Astrocyte (in vitro differentiated cells and primary cell): ENCODE results near the gene C19orf73. TPM values are rescaled to one million over a fixed set of nuclear protein-coding genes. Genes with fewer than 3 reads are reported as not detected.
A peak's percentile ranks its signal among the peaks of the same experiment; 100 is the strongest.

Source experiments
- DNase-seq: peaks from one replicate; pipeline ENCODE4 v3.0.0-alpha.2; 2010; ENCODE audit warnings: low read depth
- FAIRE-seq: peaks from 2 replicates; lab custom pipeline; 2011; peaks lifted over from hg19 to GRCh38; lab: Jason Lieb, UNC
- H2AFZ ChIP-seq: 2 replicates; pipeline ENCODE4 v1.6.0; 2012; ENCODE audit warnings: low read depth, low read length, inconsistent platforms
- H3K27ac ChIP-seq: 2 replicates; pipeline ENCODE4 v1.5.1; 2011; ENCODE audit warnings: low read depth, low read length, inconsistent platforms
- H3K27me3 ChIP-seq: 2 replicates; pipeline ENCODE4 v1.6.0; 2011; ENCODE audit warnings: low read length, inconsistent platforms; ENCODE audit not compliant: insufficient read depth
- H3K36me3 ChIP-seq: 2 replicates; pipeline ENCODE4 v1.5.1; 2011; ENCODE audit warnings: low read length, inconsistent platforms; ENCODE audit not compliant: insufficient read depth
- H3K4me1 ChIP-seq: 2 replicates; pipeline ENCODE4 v1.5.1; 2011; ENCODE audit warnings: low read length, inconsistent platforms; ENCODE audit not compliant: insufficient read depth
- H3K4me2 ChIP-seq: 2 replicates; pipeline ENCODE4 v1.6.0; 2012; ENCODE audit warnings: low read length, inconsistent platforms
- H3K4me3 ChIP-seq: 2 replicates; pipeline ENCODE4 v1.5.1; 2011; ENCODE audit warnings: low read depth, mild to moderate bottlenecking, low read length, inconsistent platforms; ENCODE audit not compliant: insufficient read depth
- H3K79me2 ChIP-seq: 2 replicates; pipeline ENCODE4 v1.6.0; 2012; ENCODE audit warnings: mild to moderate bottlenecking, low read length, inconsistent platforms; ENCODE audit not compliant: insufficient read depth
- H3K9ac ChIP-seq: 2 replicates; pipeline ENCODE4 v1.6.0; 2012; ENCODE audit warnings: mild to moderate bottlenecking, low read length, inconsistent platforms
- H3K9me3 ChIP-seq: 2 replicates; pipeline ENCODE4 v1.5.1; 2012; ENCODE audit warnings: low read depth, mild to moderate bottlenecking, low read length, inconsistent platforms; ENCODE audit not compliant: insufficient read depth
- H4K20me1 ChIP-seq: 2 replicates; pipeline ENCODE4 v1.6.0; 2012; ENCODE audit warnings: low read length, inconsistent platforms; ENCODE audit not compliant: insufficient read depth
- H3K27ac Mint-ChIP-seq: one replicate; pipeline ENCODE4 v1.8.0; 2021; ENCODE audit warnings: mild to moderate bottlenecking, mixed read lengths; ENCODE audit not compliant: unreplicated experiment
- H3K27me3 Mint-ChIP-seq: one replicate; pipeline ENCODE4 v1.8.0; 2021; ENCODE audit warnings: low read depth, mixed read lengths; ENCODE audit not compliant: unreplicated experiment
- H3K36me3 Mint-ChIP-seq: one replicate; pipeline ENCODE4 v1.8.0; 2021; ENCODE audit warnings: low read depth, mixed read lengths; ENCODE audit not compliant: unreplicated experiment
- H3K4me1 Mint-ChIP-seq: one replicate; pipeline ENCODE4 v1.8.0; 2021; ENCODE audit warnings: low read depth, mixed read lengths; ENCODE audit not compliant: unreplicated experiment
- H3K4me3 Mint-ChIP-seq: one replicate; pipeline ENCODE4 v1.8.0; 2021; ENCODE audit warnings: mild to moderate bottlenecking, moderate library complexity, mixed read lengths; ENCODE audit not compliant: unreplicated experiment
- H3K9me3 Mint-ChIP-seq: one replicate; pipeline ENCODE4 v1.8.0; 2021; ENCODE audit warnings: mild to moderate bottlenecking, mixed read lengths; ENCODE audit not compliant: unreplicated experiment
- CTCF ChIP-seq: IDR thresholded peaks from 2 replicates; pipeline ENCODE4 v1.5.1; 2011; ENCODE audit warnings: low read depth, mild to moderate bottlenecking, inconsistent platforms, low read length, moderate library complexity; ENCODE audit not compliant: insufficient read depth
- EZH2 ChIP-seq: IDR thresholded peaks from 2 replicates; pipeline ENCODE4 v1.6.1; 2012; ENCODE audit warnings: mild to moderate bottlenecking, low read length, inconsistent platforms; ENCODE audit not compliant: insufficient read depth
- total RNA-seq: library from RNA; stranded (reverse); gene quantifications from 2 replicates; pipeline ENCODE4 v1.2.1, GENCODE V29; 2021

C19orf73 gene
- total RNA-seq, 1 donor from 2014 or later, result 0.73 TPM

- Mint-ChIP-seq H3K4me3 (no peak overlapping the region), H3K9me3 (no peaks in the 10 kb centered on the region), H3K36me3 (peaks cover 11% of the 10 kb centered on the region), H3K4me1 (no peaks in the 10 kb centered on the region), H3K27ac (peak overlapping the region; percentile 12), H3K27me3 (no peaks in the 10 kb centered on the region)
- no peak overlapping the region for H3K4me3 ChIP-seq
- H4K20me1 ChIP-seq, result peaks cover 17% of the 10 kb centered on the region
- H3K9me3 ChIP-seq, result no peaks in the 10 kb centered on the region
- no peak overlapping the region for H3K9ac ChIP-seq
- peaks cover 4% of the 10 kb centered on the region for H3K27me3 ChIP-seq
- H3K36me3 ChIP-seq, result peaks cover 2% of the 10 kb centered on the region
- no peak for DNase-seq
- TF ChIP-seq CTCF (no peak), EZH2 (no peak)
- FAIRE-seq, result no peak
- no peak overlapping the region for H3K27ac ChIP-seq
- H2AFZ ChIP-seq, result no peak overlapping the region
- H3K4me1 ChIP-seq, result peaks cover 11% of the 10 kb centered on the region
- no peaks in the 10 kb centered on the region for H3K79me2 ChIP-seq
- H3K4me2 ChIP-seq, result no peak overlapping the region
Observed at GRCh38 chr19:49167857-49168409, 49.0 kb upstream of the C19orf73 start.

DNA sequence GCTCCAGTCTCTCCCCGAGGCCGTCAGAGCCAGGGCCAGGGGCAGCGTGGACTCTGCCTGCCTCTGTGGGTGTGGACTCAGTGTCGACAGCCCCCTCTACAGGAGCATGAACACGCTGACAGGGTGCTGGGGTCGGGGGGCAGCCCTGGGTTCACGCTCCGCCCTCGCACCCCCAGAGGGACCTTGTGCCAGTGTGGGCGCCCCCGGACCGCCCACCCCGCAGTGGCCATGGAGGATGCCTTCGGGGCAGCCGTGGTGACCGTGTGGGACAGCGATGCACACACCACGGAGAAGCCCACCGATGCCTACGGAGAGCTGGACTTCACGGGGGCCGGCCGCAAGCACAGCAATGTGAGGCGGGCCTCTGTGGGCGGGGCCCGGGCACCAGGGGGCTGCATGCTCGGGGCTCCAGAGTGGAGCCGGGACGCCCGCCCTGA is 46.9 kb upstream of the C19orf73 start:
- no peaks in the 10 kb centered on the region for H3K27me3 Mint-ChIP-seq
- H4K20me1 ChIP-seq, result peaks cover 30% of the 10 kb centered on the region
- H3K4me1 ChIP-seq, result peaks cover 16% of the 10 kb centered on the region
- DNase-seq (no peak), FAIRE-seq (no peak)
- peak overlapping the region; percentile 66 for H3K9ac ChIP-seq
- no peaks in the 10 kb centered on the region for H3K36me3 ChIP-seq
- H3K4me3 ChIP-seq, result no peak overlapping the region
- no peaks in the 10 kb centered on the region for H3K79me2 ChIP-seq
- no peak for TF ChIP-seq CTCF
- TF ChIP-seq EZH2, result no peak
- H3K27ac Mint-ChIP-seq, result no peak overlapping the region
- peak overlapping the region; percentile 47 for H2AFZ ChIP-seq
- H3K9me3 ChIP-seq, result no peaks in the 10 kb centered on the region
- H3K36me3 Mint-ChIP-seq, result peaks cover 10% of the 10 kb centered on the region
- H3K9me3 Mint-ChIP-seq, result no peaks in the 10 kb centered on the region
- H3K4me1 Mint-ChIP-seq, result no peaks in the 10 kb centered on the region
- H3K4me3 Mint-ChIP-seq, result no peak overlapping the region
- H3K27me3 ChIP-seq, result peaks cover 4% of the 10 kb centered on the region
- H3K27ac ChIP-seq, result no peak overlapping the region
- peak overlapping the region; percentile 63 for H3K4me2 ChIP-seq

- H3K27ac Mint-ChIP-seq, result no peak overlapping the region
- FAIRE-seq (no peak), DNase-seq (peak; percentile 26)
- H3K27me3 Mint-ChIP-seq, result no peaks in the 10 kb centered on the region
- H3K36me3 ChIP-seq, result no peaks in the 10 kb centered on the region
- H3K4me3 ChIP-seq, result no peak overlapping the region
- H4K20me1 ChIP-seq, result peaks cover 37% of the 10 kb centered on the region
- H3K4me1 Mint-ChIP-seq, result no peaks in the 10 kb centered on the region
- H3K4me1 ChIP-seq, result peaks cover 16% of the 10 kb centered on the region
- H3K9me3 ChIP-seq, result no peaks in the 10 kb centered on the region
- peaks cover 10% of the 10 kb centered on the region for H3K36me3 Mint-ChIP-seq
- H3K27me3 ChIP-seq, result peaks cover 4% of the 10 kb centered on the region
- peak overlapping the region; percentile 66 for H3K9ac ChIP-seq
- H3K27ac ChIP-seq, result no peak overlapping the region
- H3K4me3 Mint-ChIP-seq, result no peak overlapping the region
- no peak for TF ChIP-seq CTCF
- no peak for TF ChIP-seq EZH2
- H3K9me3 Mint-ChIP-seq, result no peaks in the 10 kb centered on the region
- no peaks in the 10 kb centered on the region for H3K79me2 ChIP-seq
- H3K4me2 ChIP-seq, result peak overlapping the region; percentile 63
- H2AFZ ChIP-seq, result peak overlapping the region; percentile 59
Observed at GRCh38 chr19:49165111-49165750, 46.3 kb upstream of the C19orf73 start.
